Dermis microvascular lymphatic vessel endothelial cell (primary cell): ENCODE data around the gene SCAP. TPM values are rescaled to one million over a fixed set of nuclear protein-coding genes. Genes with fewer than 3 reads are reported as not detected.

Source experiments
- DNase-seq, 2 donors: peaks; one replicate each; pipeline versions ENCODE4 v3.0.0 to v3.0.0-alpha.2; 2010; ENCODE audit warnings: low read depth in 2 of 2
- total RNA-seq: library from RNA; depleted of rRNA; stranded (reverse); fragments of >200 nt; gene quantifications from 2 replicates; pipeline ENCODE4 v1.2.1, GENCODE V29; 2014

Gene SCAP
- total RNA-seq, 1 donor from 2014 or later, result 39.2 TPM

DNA sequence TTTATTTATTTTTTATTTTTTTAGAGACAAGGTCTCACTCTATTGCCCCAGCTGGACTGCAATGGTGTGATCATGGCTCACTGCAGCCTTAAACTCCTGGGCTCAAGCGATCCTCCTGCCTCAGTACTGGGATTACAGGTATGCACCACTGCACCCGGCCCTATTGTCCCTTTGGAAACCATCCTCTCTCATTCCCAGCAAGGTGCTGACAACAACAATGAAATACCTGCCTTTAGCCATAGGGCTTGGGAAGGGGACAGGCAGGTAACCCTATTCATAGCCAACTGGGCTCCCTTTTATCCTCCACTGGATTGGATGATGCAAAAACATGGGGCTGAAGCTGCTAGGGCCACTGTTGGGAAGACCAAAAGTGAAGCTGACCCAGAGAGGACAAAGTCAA, 43.1 kb downstream of the SCAP start:
- DNase-seq, result no peak

DNA sequence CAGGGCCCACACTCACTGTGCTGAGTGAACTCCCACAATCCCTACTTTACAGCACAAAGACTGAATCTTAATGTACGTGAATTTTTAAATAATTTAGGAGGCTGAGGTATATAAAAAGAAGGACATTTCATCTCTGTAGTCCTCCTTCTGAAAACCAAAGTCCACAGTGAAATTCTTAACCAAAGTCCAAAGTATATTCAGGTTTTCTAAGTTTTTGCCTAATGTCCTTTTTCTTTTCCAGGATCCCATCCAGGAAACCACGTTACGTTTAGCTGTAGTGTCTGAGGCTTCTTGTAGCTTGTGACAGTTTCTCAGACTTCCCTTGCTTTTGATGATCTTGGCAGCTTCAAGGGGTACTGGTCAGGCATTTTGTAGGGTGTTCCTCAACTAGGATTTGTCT, 44.5 kb downstream of the SCAP start:
- no peak for DNase-seq

DNA sequence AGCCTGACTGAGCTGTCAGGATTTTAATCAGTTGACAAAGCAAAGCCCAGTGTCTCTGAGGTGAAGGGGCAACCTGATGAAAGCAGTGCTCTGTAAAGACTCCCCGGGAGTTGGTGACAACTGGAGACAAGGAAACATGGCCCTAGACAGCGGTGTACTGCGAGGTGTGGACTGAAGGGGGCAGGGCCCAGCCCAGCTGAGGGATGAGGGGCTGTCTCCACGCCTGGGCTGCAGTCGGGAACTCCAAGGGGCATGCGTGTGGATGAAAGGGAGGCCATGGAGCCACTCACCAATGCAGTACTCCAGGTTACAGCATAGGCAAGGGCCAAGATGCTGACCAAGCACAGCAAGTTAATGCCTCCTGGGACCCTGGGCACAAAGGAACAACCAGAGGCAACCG, 45.1 kb downstream of the SCAP start:
- DNase-seq, result no peak

DNA sequence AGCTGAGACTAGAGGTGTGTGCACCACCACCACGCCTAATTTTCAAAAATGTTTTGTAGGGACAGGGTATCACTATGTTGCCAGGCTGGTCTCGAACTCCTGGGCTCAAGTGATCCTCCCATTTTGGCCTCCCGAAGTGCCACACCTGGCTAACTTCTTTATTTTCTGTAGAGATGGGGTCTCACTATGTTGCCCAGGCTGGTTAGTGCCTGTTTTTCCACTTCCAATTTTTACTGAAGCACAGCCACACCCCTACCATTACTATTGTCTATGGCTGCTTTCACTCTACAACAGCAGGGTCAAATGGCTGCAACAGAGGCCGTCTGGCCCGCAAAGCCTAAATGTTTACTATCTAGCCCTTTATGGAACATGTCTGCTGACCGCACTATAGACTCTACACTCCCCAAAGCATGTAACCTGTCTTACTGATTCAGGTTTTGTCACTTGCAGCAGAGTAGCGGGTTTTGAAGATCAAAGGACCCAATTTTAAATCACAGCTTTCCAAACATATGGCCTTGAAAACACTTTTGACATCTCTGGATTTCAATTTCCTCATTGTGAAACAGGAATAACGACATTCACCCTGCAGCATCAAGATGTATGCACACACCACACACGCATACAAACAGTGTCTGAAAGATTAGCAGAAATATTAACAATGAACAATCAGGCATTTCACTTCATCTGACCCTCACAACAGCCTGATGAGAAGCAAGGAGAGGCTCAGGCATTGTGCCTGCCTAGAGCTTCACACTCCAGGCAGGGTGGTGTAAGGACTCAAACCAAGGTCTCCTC, 46.1 kb downstream of the SCAP start:
- DNase-seq, result no peak

DNA sequence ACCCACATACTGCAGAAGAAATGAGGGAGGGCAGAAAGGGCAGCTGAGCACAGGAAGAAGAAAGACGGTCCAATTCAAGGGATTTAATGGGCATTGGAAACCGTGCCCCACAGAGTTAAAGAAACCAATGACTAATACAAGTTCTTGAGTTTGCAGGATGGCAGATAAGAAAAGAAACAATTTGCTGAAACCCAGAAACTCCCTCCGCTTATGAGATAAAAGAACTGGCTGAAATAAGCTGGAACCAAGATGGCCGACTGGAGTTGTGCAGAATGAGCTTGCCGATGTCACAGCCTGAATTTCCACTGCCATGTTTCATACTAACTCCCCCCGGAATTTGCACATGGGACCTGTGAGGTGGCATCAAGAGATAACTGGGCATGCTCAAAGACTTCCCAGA, 47.1 kb downstream of the SCAP start:
- DNase-seq, result no peak

DNA sequence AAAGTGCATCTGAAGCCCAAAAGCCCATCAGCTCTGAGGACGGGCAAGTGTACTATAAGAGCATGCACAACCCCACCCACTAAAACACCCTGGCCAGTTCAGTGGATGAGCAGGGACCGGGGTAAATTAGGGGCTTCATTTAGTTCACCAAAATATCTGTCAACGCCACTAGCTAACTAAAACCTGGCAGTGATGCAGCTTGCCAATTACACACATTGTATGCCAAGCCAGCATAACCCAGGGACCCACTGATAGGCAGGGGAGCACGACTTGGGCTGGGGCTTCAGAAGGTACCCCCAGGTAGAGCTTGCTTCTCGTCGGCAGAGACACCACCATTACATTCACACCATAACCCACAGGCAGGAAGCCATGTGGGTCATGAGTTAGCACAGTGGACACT, 47.9 kb downstream of the SCAP start:
- no peak for DNase-seq

DNA sequence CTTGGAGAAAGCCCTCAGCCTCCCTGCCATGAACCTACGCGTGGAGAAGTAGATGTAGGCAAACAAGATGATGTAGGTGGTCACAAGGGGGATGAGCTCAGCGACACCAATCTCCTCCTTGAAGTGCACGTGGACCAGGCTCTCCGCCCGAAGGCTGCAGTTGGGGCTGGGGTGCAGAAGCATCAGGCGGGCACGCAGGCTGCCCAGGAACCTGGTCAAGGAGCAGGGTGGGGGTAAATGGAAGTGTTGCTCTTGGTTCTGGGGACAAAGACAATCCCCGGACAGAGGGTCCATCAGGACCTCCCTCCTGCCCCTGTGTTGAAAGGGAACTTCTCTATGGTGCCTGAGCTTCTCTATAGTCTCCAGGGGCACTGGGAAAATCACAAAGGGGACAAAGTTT, 49.8 kb downstream of the SCAP start:
- DNase-seq, result no peak

DNA sequence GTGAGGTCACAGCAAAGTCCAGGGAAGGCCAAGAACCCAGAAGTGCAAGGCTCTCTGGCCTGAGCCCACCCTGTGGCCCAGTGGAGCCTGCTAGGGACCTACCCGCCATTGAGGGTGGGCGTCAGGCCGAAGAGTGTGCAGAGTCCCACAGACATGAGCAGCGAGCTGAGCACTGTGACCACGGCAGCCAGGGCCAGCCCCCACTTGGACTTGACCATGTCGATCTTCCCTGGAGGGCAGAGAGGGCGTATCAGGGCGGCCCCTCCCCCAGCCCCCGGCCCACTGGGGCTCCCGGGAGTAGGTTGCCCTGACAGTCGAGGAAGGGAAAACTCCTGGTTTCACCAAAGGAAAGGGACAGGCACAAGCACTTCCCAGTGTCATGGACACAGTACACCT, 50.4 kb downstream of the SCAP start:
- DNase-seq, result no peak

DNA sequence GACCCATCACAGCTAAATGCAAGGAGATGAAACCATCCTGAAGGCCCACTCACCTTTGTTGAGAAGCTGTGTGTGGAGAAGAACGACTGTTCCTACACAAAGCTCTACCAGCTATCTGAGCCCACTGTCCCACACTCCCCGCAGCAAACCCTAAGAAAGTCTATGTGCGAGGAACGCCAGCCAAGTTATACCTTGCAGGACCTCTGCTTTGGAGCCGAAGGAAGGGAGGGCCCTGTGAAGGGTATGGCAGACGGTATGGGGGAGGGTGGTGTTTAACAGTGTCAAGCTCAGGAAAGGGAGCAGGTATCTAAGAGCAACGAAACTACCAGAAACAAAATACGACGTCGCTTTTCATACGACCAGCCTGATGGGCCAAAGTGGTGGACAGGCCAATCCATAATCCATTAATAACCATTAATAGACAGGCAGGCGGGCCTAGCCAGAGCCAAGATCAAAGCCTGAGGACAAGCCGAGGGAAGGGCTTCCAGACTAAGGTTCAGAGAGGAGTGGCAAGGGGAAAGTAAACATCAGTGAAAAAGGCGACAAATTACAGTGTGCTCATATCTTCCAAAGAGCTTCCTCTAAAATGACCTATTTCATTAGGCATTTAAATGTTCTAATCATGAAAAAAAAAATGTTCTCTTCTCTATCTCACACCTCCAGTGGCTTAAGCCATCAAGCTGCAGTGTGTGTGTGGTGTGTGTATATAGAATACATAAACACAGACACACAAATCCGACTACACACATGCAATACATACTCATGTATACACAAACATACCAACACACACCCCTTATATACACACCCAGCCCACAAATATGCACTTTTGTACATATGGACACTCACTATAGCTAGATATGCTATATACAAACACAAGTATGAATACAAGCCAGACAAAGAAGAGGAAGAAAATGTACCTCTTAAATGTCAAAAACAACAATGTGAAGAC, 51.0 kb downstream of the SCAP start:
- DNase-seq, result no peak

DNA sequence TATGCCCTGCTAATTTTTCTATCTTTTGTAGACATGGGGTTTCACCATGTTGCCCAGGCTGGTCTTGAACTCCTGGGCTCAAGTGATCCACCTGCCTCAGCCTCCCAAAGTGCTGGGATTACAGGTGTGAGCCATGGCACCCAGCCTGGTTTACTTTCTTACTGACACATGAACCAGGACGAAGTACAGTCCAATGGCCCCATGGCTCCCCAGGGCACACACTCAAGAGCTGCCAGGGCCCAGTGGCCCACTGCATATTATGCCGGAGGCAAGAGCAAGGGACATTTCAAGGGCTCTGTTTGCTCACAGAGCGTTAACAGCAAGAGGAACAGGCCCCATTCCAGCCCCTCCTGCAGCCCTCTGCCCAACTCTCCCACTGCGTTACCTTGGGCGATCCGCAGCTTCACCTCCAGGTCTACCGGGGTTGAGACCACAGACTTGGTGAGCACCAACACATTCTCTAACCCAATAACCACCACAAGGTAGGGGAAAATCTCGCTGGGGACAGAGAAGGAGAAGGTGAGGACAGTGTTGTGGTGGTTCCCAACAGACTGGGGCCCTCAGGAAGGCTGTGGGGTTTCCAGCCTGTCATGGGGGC, 52.1 kb downstream of the SCAP start:
- no peak for DNase-seq

DNA sequence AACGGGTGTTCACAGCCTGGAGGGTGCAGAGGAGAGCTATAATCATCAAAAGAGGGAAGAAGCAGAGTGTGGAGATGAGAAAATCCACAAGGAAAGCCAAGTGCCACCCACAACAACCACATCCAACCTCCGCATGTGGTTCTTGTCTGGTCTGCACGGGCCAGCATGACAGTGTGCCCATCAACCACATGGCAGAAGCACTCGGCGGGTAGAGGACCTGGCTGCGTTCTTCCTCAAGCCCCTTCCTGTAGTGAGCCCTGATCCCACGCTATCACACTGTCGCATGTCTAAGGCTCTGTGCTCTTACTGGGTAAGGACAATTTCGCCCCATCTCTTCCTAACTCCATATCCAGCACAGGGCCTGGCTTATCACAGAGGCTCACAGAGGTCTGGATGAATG, 53.0 kb downstream of the SCAP start:
- no peak for DNase-seq

DNA sequence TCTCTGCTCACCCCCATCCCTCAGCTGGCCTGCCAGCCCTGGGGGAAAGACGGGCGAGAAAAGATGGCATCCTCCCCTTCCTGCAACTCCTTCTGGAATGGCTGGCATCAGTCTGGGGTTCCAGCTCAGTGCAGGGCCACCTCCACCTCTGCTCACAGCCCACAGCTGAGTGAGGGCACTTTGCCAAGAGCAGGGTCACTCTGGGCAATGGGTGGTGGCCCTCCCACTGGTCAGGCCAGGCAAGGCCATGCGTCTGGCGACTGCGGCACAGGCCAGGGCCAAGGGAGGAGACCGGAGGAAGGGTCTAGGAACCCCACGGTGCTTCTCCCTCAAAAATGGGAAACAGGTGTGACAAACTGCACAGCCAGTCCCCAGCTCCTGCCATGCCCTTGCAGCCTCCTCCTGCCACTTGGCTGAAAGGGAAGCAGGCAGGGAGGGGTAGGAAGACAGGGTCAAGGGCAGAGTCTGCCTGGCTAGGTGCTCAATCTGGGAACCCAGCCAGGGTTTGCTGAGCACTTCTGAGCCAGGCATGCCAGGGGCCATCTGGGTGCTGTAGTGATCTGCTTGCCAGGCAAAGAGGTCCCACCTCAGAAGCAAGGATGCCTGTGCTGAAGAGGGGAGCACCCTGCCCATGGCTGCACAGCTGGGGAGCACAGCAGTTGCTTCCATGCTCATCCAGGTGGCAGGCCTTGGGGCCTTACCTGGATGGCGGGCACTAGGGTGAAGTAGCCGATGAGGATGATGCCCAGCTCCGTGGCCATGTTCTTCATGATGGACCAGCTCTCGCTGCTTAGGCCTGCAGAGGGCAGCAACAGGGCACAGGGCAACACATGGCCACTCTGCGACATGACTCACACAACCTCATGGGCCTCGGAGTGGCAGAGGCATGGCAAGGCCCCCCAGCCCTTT, 53.7 kb downstream of the SCAP start:
- peak; percentile 16 to 32 for DNase-seq

DNA sequence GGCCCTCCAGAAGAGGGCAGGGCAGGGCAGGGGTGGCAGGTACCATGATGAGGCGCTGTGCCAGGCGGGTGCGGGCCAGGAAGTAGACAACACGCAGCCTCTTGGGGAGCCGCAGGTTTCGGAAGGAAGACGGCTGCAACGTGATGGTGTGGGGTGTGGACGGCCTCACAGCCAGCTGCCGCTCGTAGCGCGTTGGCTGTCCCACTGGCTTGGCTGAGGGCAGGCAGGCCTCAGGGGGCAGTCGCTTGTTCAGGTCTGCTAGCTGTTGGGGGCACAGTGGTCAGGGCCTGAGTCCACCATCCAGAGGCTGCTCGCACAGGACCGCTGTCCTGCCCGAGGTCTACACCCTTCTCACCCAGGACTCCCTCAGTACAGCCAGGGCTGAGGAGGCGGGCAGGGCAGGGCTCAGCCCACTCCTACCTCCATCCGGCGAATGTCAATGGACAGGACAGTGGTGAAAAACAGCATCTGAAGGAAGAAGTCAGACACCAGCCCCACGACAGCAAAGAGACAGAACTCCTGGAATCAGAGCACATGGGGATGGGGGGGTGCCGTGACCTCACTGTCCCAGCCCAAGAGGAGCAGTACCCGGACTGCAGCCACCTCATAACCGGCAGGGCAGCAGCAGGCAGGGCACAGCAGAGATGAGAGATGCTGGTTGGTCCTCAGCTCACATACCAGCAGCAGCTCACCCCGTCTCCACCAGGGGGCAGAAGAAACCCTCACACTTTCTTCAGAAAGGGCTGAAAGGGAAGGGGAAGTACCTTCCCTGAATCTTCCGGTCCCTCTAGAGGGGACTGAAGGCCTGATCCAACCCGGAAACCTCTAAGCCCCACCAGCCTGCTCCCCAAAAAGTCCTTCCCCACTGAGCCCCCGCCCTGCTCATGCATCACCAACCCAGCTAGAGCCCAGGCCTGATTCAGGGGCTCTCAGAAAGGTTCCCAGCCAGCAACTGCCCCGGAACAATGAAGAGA, 54.9 kb downstream of the SCAP start:
- peak; percentile 55 to 81 for DNase-seq

DNA sequence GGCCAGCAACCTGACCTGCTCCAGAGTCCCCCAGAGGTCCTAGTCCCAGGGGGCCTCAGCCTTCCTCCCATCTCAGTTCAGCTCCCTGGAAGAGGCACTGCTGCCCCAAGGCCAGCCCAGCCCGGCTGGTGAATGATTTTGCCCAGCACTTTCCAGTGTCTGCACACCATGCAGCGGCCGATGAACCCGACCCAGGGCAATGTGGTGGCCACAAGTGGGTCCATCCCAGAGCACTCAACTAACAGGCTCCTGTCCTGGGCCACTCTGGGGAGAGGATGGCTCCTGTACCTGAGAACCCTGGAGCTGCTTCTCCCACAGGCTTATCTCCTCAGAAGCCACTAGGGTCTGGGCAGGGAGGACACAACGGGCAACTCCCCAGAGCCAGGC, 55.7 kb downstream of the SCAP start:
- DNase-seq, result no peak

DNA sequence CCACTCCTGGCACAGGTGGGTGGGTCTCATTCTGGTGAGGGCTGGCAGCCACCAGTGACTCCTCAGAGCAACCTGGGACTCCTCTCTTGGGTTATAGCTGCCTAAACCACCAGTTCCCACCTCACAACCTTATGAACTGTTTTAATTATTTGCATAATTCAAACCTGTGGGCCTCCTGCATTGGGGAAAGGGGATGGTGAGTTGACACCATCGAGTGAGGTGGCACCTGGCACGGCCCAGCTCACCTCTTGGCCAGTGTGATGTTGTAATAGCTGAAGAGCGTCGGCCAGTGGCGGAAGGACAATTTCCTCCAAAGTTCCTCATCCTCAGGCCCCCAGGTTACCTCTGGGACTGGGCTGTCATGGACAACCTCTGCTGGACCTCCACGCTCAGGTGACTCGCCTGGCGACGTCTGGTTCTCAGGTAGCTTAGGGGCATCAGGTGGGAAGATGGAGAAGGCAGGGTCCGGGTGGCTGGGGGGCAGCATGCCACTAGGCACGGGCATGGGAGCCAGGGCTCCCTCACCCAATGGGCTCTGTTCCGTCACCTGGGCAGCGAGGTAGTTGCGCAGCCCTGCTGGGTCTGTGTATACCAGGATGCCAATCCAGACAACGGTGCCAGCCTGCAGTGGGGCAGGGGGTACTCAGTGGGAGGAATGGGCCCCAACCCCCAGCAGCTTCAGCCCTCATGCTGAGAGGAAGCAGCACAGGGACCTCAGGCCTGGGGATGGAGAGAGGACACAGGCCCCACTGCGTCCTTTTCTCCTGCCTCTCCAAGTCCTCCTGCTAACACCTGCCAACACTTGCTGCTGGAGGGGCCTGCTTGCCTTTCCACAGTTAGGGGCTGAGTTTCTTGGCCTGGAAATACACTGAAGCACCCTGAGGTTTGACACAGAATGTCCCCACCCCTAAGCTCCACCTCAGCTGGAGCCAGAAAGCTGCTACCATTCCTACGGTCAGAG, 56.4 kb downstream of the SCAP start:
- no peak for DNase-seq

DNA sequence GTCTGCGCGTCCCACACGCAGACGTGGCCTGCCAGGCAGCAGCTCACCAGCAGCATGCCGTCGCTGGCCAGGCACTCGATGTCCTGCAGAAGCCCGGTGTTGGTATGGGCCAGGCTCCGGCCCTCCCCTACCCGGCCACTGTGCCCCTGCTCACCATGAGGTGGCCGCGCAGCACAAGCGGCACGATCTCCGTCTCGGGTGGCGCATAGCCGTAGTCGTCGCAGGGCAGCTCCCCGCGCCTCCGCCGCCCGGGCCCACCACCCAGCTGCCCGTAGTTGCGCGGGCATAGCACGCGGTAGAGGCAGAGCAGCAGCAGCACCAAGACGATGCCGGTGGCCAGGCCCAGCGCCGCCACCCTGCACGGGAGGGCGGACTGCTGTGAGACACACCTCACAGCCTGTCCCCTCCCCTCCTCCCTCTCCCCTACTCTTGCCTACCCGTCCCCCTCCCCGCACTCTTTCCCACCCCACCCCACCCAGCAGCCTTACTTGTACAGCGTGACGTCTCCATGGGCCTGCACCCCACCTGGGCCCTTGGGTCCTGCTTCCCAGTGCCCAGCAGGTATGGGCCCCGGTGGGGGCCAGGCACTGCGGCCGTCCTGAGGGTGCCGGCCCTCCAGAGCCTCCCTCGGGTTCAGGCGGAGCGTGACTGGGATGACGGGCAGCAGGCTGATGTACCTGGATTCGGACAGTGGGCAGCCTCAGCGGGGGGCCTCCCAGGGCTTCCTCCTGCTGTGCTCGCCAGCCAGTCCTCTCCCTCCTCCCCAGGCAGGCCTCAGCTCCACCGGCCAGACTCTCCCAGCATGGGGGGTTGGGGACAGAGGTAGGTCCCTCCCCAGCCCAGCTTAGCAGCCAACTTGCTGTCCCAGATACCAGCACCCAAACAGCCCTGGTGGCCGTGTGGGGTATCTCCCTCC, 57.3 kb downstream of the SCAP start:
- DNase-seq, result no peak

DNA sequence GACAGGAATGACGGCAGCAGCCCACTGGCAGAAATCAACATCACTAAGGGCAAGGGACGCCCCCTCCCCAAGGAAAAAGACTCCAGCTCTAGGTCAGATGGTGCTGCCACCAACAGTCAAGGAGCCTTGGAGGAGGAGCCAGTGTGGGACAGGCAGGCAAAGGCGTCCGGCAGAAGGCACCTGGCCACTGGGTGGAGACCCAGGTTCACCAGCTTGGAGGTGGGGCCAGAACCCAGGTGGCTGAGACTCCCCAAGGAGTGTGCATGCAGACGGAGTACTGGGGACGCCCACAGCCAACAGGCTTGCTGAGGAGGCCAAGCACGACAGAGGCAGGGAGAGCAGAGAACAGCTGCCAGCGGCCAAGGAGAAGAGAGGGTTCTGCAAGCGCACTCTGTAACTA, 59.7 kb downstream of the SCAP start:
- DNase-seq, result no peak
